Keratinocyte (primary cell): ENCODE data around the gene NLGN1. TPM values are rescaled to one million over a fixed set of nuclear protein-coding genes. Genes with fewer than 3 reads are reported as not detected.
A peak's percentile ranks its signal among the peaks of the same experiment; 100 is the strongest.

Experiments used
- DNase-seq: peaks from one replicate; pipeline ENCODE4 v3.0.0-alpha.2; 2011; ENCODE audit warnings: low read depth, missing footprints, low spot score
- FAIRE-seq: peaks from 2 replicates; lab custom pipeline; 2011; peaks lifted over from hg19 to GRCh38; lab: Jason Lieb, UNC
- H2AFZ ChIP-seq: 2 replicates; pipeline ENCODE4 v1.6.0; 2012; ENCODE audit warnings: low read length, control low read depth, inconsistent platforms; ENCODE audit not compliant: control insufficient read depth
- H3K27ac ChIP-seq: 2 replicates; pipeline ENCODE4 v1.5.1; 2011; ENCODE audit warnings: low read length; ENCODE audit not compliant: control insufficient read depth, insufficient read depth
- H3K27me3 ChIP-seq: 3 replicates; pipeline ENCODE4 v1.6.0; 2011; ENCODE audit warnings: low read length; ENCODE audit not compliant: control insufficient read depth, insufficient read depth; ENCODE audit errors: extremely low read depth
- H3K36me3 ChIP-seq, 2 experiments: 2 replicates in 1 of 2; 3 replicates in 1 of 2; pipeline ENCODE4 v1.5.1; 2011; ENCODE audit warnings: low read length in 2 of 2, mild to moderate bottlenecking in 1 of 2; ENCODE audit not compliant: control insufficient read depth in 2 of 2, insufficient read depth in 2 of 2; ENCODE audit errors: extremely low read depth in 1 of 2
- H3K4me1 ChIP-seq: 3 replicates; pipeline ENCODE4 v1.5.1; 2011; ENCODE audit warnings: low read length; ENCODE audit not compliant: control insufficient read depth, insufficient read depth; ENCODE audit errors: extremely low read depth
- H3K4me2 ChIP-seq: 3 replicates; pipeline ENCODE4 v1.6.0; 2011; ENCODE audit warnings: low read depth, low read length; ENCODE audit not compliant: control insufficient read depth, insufficient read depth; ENCODE audit errors: extremely low read depth
- H3K4me3 ChIP-seq, 3 experiments: fragments of 200-600 bp in 1 of 3; sonication (generic) in 1 of 3; 2 replicates in 2 of 3; 3 replicates in 1 of 3; pipeline ENCODE4 v1.5.1; 2011 to 2016; ENCODE audit warnings: low read length in 3 of 3, mild to moderate bottlenecking in 3 of 3, control low read depth in 2 of 3, inconsistent platforms in 1 of 3, low read depth in 1 of 3, mixed read lengths in 1 of 3, mixed run types in 1 of 3, moderate library complexity in 1 of 3; ENCODE audit not compliant: control insufficient read depth in 2 of 3, insufficient read depth in 2 of 3; ENCODE audit errors: extremely low read depth in 1 of 3
- H3K79me2 ChIP-seq: 2 replicates; pipeline ENCODE4 v1.6.0; 2012; ENCODE audit warnings: low read length; ENCODE audit not compliant: control insufficient read depth, insufficient read depth
- H3K9ac ChIP-seq: 3 replicates; pipeline ENCODE4 v1.6.0; 2011; ENCODE audit warnings: low read length; ENCODE audit not compliant: control insufficient read depth, insufficient read depth; ENCODE audit errors: extremely low read depth
- H3K9me1 ChIP-seq: 3 replicates; pipeline ENCODE4 v1.6.0; 2011; ENCODE audit warnings: low read length; ENCODE audit not compliant: control insufficient read depth, insufficient read depth; ENCODE audit errors: extremely low read depth
- H3K9me3 ChIP-seq: 2 replicates; pipeline ENCODE4 v1.5.1; 2012; ENCODE audit warnings: low read depth, low read length; ENCODE audit not compliant: control insufficient read depth
- H4K20me1 ChIP-seq: 3 replicates; pipeline ENCODE4 v1.6.0; 2011; ENCODE audit warnings: low read length; ENCODE audit not compliant: control insufficient read depth, insufficient read depth; ENCODE audit errors: extremely low read depth
- EZH2 ChIP-seq: IDR thresholded peaks from one replicate; pipeline ENCODE4 v1.6.1; 2012; ENCODE audit warnings: inconsistent platforms, mild to moderate bottlenecking, low read length, moderate library complexity
- dilution Hi-C: fragments of 300-500 bp; cut with MboI; formaldehyde crosslinking; loops from one replicate; pipeline ENCODE4 v1.7.0; 2020; ENCODE audit warnings: low sequenced_read_pairs; ENCODE audit not compliant: extremely low pct_ligation_motif_present
- polyA plus RNA-seq, 5 experiments: library from polyadenylated mRNA; depleted of rRNA in 3 of 5; stranded (reverse) in 3 of 5; stranded (forward) in 1 of 5; unstranded in 1 of 5; fragments of >200 nt; gene quantifications; 1 replicate in 1 of 5; 2 replicates in 3 of 5; 3 replicates in 1 of 5; pipeline versions ENCODE4 v1.2.1 to v1.2.3, GENCODE V29; 2011 to 2012; ENCODE audit warnings: missing spikeins in 2 of 5, low read depth in 1 of 5, low replicate concordance in 1 of 5
- TF ChIP-seq, protein P1 (sequence below), 3 experiments: IDR thresholded peaks in 1 of 3; conservative IDR thresholded peaks in 1 of 3; optimal IDR thresholded peaks in 1 of 3; 2 replicates in 2 of 3; 3 replicates in 1 of 3; pipeline versions ENCODE3 to v1.5.1; 2011; ENCODE audit warnings: low read length in 3 of 3, mild to moderate bottlenecking in 3 of 3, moderate library complexity in 2 of 3, control low read depth in 1 of 3, inconsistent platforms in 1 of 3; ENCODE audit not compliant: insufficient read depth in 2 of 3; ENCODE audit errors: extremely low read depth in 1 of 3

Gene NLGN1
- polyA plus RNA-seq, 1 donor (not counting 4 experiments of a cell fraction or from before 2014, with no cell fraction given): not detected

DNA sequence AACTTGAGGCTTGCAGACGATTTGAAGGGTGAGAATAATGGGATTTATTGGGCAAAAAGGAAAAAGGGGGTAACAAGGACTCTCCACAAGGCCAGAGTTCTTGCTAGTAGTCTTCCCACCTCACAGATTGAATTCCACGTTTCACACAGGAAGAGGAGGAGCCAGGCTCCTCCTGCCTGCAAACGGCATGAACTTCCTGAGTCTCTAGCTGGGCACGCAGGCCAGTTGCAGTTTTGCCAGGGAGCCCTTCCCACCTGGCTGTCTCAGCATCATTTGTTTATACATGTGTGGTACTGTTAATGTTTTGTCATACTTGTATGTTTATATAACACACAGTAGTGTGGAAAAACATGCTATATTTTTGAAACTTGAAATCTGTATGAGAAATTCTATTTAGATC lies 155.0 kb downstream of the NLGN1 start:
- dilution Hi-C loops: no loop called here
- Histone ChIP-seq H4K20me1 (no peaks in the 10 kb centered on the region), H3K9me1 (no peaks in the 10 kb centered on the region), H3K9ac (no peak overlapping the region), H3K79me2 (no peaks in the 10 kb centered on the region), H3K4me1 (no peaks in the 10 kb centered on the region), H3K4me3 (no peak overlapping the region), H3K27ac (no peak overlapping the region), H3K4me2 (no peak overlapping the region), H3K9me3 (no peaks in the 10 kb centered on the region), H2AFZ (no peak overlapping the region), H3K36me3 (no peaks in the 10 kb centered on the region), H3K27me3 (no peaks in the 10 kb centered on the region)
- DNase-seq (no peak), FAIRE-seq (no peak)
- TF ChIP-seq, protein P1, sequence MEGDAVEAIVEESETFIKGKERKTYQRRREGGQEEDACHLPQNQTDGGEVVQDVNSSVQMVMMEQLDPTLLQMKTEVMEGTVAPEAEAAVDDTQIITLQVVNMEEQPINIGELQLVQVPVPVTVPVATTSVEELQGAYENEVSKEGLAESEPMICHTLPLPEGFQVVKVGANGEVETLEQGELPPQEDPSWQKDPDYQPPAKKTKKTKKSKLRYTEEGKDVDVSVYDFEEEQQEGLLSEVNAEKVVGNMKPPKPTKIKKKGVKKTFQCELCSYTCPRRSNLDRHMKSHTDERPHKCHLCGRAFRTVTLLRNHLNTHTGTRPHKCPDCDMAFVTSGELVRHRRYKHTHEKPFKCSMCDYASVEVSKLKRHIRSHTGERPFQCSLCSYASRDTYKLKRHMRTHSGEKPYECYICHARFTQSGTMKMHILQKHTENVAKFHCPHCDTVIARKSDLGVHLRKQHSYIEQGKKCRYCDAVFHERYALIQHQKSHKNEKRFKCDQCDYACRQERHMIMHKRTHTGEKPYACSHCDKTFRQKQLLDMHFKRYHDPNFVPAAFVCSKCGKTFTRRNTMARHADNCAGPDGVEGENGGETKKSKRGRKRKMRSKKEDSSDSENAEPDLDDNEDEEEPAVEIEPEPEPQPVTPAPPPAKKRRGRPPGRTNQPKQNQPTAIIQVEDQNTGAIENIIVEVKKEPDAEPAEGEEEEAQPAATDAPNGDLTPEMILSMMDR (optimal IDR thresholded peaks at IDR 0.05 in 1 of 3, IDR thresholded peaks at IDR 0.05 in 1 of 3, conservative IDR thresholded peaks at IDR 0.05 in 1 of 3; ENCODE audit: extremely low read depth in 1 of 3, insufficient read depth in 2 of 3, low read length in 3 of 3): no peak
- no peak for TF ChIP-seq EZH2

DNA sequence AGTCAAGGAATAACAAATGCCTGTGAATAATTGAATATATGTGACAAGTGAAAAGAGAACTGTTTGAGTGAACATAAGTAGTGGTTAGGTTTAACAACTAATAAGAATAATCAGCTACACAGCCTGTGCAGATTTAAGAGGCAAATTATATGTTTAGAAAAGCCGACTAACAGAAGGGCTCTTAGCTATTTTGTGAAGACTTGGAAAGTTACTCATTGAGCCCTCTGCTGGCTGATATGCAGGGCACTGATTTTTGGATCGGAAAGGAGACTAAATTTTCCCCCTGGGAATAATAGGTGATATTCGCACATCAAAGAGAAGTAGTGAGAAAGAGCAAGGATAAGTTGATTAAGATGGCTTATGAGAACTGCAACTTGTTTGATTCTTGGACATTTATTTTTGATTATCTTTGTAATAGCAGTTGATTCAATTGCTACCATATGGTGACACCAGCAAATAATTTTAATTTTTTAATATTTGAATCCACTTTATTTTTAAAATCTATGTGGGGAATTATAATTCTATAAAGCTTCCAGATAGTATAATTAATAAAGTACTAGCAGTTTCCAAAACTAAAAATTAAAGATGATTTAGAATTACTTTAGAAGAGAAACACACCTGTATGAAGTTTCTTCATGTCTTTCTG lies 156.2 kb downstream of the NLGN1 start:
- Histone ChIP-seq H3K27me3 (no peaks in the 10 kb centered on the region), H3K9me1 (no peaks in the 10 kb centered on the region), H3K36me3 (no peaks in the 10 kb centered on the region), H3K9me3 (no peaks in the 10 kb centered on the region), H2AFZ (no peak overlapping the region), H3K4me1 (no peaks in the 10 kb centered on the region), H3K79me2 (no peaks in the 10 kb centered on the region), H3K4me2 (no peak overlapping the region), H3K27ac (no peak overlapping the region), H3K4me3 (no peak overlapping the region), H3K9ac (no peak overlapping the region), H4K20me1 (no peaks in the 10 kb centered on the region)
- dilution Hi-C loops: no loop called here
- no peak for TF ChIP-seq EZH2
- TF ChIP-seq, protein P1 (optimal IDR thresholded peaks at IDR 0.05 in 1 of 3, IDR thresholded peaks at IDR 0.05 in 1 of 3, conservative IDR thresholded peaks at IDR 0.05 in 1 of 3; ENCODE audit: extremely low read depth in 1 of 3, insufficient read depth in 2 of 3, low read length in 3 of 3): peak; percentile 33 to 72 (median 52)
- DNase-seq (no peak), FAIRE-seq (no peak)
